ENCODE results near the gene TSC2.

GRCh38 chr16:2092256-2092620 is 44.5 kb downstream of the TSC2 start:
- TF ChIP-seq CEBPB (IDR thresholded peaks at IDR 0.05), result no peak
- TF ChIP-seq EP300 (IDR thresholded peaks at IDR 0.05; ENCODE audit: borderline replicate concordance), result no peak
- TF ChIP-seq TAF1 (IDR thresholded peaks at IDR 0.05; ENCODE audit: low read depth), result no peak
- TF ChIP-seq RAD21 (IDR thresholded peaks at IDR 0.05; ENCODE audit: low read depth), result no peak
- no peak for TF ChIP-seq EGR1 (IDR thresholded peaks at IDR 0.05)
- TF ChIP-seq TEAD4 (IDR thresholded peaks at IDR 0.05), result no peak
